ENCODE data around the gene SLBP.

DNA sequence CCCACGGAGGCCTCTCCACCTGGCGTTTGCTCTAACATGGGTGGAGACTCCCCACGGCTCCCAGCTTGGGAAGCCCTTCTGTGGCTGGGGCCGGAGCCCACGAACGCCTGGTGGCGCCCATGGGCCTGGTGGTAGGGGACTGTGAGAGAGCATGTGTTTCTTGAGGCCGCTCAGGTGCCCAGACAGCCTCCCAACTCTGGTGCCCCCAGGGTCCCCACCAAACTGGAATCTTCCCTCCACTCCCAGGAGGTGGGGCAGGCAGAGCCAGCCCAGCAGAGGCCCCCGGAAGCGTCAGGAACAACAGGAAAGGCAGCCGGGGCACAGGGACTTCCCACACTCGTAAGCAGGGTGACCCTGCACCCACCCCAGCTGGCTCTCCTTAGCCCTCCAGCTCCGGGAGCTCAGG, 47.7 kb upstream of the SLBP start:
- TF ChIP-seq, protein P1, sequence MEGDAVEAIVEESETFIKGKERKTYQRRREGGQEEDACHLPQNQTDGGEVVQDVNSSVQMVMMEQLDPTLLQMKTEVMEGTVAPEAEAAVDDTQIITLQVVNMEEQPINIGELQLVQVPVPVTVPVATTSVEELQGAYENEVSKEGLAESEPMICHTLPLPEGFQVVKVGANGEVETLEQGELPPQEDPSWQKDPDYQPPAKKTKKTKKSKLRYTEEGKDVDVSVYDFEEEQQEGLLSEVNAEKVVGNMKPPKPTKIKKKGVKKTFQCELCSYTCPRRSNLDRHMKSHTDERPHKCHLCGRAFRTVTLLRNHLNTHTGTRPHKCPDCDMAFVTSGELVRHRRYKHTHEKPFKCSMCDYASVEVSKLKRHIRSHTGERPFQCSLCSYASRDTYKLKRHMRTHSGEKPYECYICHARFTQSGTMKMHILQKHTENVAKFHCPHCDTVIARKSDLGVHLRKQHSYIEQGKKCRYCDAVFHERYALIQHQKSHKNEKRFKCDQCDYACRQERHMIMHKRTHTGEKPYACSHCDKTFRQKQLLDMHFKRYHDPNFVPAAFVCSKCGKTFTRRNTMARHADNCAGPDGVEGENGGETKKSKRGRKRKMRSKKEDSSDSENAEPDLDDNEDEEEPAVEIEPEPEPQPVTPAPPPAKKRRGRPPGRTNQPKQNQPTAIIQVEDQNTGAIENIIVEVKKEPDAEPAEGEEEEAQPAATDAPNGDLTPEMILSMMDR (IDR thresholded peaks at IDR 0.05 in 4 of 5, conservative IDR thresholded peaks at IDR 0.05 in 1 of 5) = no peak
- no peak for TF ChIP-seq POLR2A (IDR thresholded peaks at IDR 0.05)
